Stimulated activated CD8-positive, alpha-beta memory T cell treated with anti-CD3 and anti-CD28 coated beads, Interleukin-4, amount 100 ng/mL, for 48 hours (primary cell): ENCODE measurements around the gene GATAD2A.
A peak's percentile ranks its signal among the peaks of the same experiment; 100 is the strongest.
"Not testable (repeated sequence)": the region's sequence is repeated elsewhere in the genome, so short reads cannot be mapped to it uniquely, and the experiment has no call there.

Experiments used
- DNase-seq: peaks from one replicate; pipeline ENCODE4 v3.0.0-alpha.2; 2020

Gene GATAD2A

GRCh38 chr19:19388568-19389555 lies 16.6 kb upstream of the GATAD2A start:
- DNase-seq = no peak

GRCh38 chr19:19389683-19390082 lies 15.8 kb upstream of the GATAD2A start:
- not testable (repeated sequence) for DNase-seq

DNA sequence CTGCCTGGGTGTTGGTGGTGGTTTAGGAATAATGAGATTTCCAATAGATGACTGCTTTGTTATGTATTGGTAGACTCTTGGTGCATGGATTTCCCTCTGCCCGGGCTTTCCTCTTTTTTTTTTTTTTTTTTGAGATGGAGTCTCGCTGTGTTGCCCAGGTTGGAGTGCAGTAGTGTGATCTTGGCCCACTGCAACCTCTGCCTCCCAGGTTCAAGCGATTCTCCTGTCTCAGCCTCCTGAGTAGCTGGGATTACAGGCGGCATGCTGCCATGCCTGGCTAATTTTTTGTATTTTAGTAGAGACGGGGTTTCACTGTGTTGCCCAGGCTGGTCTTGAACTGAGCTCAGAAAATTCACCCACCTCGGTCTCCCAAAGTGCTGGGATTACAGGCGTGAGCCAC lies 11.1 kb upstream of the GATAD2A start:
- DNase-seq = not testable (repeated sequence)

GRCh38 chr19:19399733-19400433 lies 5.6 kb upstream of the GATAD2A start:
- DNase-seq = no peak

DNA sequence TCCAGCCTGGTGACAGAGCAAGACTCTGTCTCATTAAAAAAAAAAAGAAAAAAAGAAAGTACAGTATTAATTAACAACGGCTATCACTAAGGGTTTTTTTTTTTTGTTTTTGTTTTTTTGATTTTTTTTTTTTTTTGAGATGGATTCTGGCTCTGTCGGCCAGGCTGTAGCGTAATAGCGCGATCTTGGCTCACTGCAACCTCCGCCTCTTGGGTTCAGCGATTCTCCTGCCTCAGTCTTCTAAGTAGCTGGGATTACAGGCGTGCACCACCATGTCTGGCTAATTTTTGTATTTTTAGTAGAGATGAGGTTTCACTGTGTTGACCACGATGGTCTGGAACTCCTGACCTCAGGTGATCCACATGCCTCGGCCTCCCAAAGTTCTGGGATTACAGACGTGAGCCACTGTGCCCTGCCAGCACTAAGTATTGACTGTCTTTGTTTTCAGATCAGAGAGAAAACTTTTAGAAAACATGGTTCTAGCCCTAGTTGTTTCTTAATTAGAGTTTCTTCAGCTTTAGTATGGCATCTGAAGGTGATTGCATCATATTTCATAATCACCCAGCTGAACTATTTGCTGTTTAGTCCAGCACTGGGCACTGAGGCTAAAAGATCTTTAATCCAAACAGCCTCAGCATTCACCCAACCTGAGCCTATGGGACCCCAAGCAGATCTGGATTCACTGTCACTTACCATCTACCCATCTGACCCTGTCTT lies 2.7 kb upstream of the GATAD2A start:
- DNase-seq = no peak

GRCh38 chr19:19403373-19403901 lies 2.0 kb upstream of the GATAD2A start:
- DNase-seq = no peak

DNA sequence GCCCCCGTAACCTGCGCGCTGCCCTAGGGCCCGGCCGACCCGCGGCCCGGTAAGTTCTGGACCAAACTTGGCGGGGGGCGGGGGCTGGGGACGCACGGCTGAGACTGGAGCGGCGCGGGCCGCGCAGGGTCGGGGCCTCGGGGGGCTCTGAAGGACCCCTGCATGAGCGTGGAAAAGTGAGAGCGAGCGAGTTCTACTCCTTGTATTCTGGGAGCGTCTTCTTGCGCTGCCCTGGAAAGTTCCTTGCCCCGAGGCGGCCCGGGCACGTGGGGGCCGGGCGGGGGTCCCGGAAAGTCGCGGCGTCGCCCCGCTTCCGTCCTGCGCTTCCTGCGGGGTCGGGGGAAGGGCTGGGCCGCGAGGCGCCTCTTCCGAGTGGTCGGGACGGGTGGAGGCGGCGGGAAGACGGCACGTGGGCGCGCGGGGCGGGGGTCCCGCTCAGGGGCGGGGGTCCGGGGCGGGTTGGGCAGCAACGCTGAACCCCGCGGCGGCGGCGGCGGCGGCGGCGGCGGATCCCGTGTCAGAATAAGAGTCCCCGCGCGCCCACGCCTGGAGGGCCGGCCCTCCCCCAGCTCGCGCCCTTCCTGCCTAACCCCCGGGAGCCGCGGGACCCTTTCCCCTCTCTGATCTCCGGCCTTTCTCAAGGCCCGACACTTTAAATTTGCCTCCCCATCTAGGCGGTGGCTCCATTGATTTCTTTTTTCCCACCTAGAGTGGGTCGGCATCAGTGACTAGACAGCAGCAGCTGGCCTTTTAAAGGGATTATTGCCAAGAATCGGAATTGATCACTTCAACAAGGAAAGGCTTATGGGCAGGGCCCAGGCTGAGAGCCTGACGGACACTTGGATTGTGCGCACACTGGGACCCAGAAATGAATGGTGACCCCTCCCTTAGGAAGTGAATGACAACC lies 749 bp downstream of the GATAD2A start:
- peak; percentile 73 for DNase-seq

DNA sequence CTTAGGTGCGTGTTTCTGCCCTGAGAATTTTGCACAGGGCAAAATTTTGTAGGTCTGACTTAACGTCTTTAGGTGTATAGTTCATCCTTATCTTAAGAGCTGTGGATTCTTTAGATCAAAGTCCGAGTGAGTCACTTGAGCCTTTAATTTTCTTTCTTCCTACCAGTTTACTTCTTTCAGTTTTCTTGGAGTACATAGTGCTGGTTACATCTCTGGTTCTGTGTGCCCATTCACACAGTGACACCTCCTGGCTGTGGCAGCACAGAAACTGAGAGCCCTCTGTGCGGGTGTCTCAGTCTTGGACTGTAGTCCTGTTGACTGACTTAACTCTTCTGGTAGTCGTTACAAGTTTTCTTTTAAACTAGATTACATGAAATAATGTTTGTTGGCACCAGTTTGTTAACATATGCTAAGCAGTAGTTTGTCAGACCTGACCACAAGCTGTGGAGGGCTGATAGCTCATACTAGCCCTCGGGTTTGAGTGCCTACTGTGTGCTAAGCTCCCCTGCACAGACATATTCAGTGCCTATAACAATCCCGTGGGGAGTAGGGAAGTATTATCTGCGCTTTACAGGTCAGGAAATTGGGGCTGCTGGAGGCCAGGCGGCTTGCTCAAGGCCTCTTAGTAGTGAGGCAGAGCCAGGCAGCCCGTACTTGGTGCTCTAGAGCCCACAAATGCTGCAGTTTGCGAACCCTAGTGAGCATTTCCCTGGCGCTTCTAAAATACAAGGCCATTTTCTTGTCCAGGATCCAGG lies 1.6 kb downstream of the GATAD2A start:
- DNase-seq = peak; percentile 73

DNA sequence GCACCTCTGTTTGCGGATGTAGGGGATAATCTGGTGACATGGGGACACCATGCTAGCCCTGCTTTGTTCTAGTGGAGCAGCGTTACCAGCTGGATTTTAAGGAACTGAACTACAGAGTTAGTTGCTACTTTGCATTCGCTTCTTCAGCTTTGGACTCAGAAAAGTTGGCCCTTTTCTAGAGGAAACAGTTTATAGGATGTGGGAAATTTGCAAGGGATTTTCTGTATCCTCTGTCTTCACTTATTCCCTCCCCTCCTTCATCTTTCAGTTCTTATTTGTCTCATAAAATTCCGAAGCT lies 2.1 kb downstream of the GATAD2A start:
- no peak for DNase-seq

- no peak for DNase-seq
These were observed 3.7 kb downstream of the GATAD2A start for GRCh38 chr19:19409205-19409604.

GRCh38 chr19:19409631-19410030 lies 4.2 kb downstream of the GATAD2A start:
- DNase-seq = no peak

DNA sequence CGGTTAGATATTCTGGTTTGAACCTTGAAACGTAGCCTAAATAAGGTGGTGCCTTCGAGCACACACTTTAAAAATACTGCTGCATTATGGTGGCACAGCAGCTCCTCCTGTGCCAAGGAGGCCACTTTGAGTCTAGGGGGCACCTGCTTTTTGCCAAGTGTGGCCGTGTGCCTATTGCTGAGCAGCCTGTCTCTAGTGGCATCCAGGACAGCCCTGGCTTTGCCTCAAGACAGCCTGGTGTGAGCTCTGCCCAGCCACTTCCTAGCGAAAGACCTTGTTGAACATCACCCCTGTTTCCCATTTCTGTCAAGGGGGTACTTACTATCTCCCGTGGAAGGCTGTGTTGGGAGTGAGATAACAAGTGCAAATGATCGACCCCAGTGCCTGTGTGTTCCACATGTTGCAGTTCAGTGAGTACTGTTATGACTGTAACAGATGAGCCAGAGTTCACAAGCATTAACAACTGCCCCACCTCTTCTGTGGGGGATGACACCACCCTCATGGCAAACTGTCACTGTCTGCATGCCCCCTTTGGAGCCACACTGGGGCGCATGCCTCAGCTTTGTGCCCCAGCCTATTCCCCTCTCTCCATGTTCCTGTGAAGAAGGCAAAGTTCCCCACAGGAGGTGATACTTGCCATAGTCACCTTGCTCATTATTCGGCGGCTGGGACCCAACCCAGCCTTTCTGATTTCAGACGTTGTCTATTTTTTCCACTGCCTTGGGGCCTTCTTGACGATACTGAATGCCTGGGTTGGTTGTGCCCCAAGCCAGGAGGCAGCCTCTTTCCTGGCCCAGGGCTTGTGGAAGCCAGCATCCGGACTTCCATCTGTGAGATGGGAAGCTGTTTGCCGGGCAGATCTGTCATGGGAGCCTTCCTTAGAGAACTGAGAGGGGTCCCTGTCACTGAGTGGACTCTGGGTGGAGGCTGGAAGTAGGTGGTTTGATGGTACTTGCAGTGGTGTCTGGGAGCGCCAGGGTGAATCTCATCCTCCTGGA lies 5.4 kb downstream of the GATAD2A start:
- peak; percentile 59 for DNase-seq

GRCh38 chr19:19416280-19416679 lies 10.8 kb downstream of the GATAD2A start:
- DNase-seq = no peak

DNA sequence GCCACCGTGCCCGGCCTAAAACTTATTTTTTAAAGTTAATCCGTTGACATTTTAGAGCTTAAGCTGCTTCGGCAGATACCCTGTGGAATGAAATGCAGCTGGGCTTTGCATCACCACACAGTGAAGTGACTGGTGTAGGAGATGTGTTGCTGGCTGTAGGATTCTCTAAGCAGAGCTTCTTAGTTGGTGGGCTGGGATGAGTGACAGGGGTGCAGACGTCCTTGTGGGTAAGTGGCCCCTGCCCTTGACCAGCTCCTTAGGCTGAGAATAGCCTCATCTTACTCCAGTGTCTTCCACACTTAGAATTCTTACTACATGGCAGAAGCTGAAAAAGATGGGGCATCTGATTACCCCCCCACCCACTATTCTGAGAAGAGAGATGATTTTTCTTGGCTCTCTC lies 11.6 kb downstream of the GATAD2A start:
- no peak for DNase-seq

DNA sequence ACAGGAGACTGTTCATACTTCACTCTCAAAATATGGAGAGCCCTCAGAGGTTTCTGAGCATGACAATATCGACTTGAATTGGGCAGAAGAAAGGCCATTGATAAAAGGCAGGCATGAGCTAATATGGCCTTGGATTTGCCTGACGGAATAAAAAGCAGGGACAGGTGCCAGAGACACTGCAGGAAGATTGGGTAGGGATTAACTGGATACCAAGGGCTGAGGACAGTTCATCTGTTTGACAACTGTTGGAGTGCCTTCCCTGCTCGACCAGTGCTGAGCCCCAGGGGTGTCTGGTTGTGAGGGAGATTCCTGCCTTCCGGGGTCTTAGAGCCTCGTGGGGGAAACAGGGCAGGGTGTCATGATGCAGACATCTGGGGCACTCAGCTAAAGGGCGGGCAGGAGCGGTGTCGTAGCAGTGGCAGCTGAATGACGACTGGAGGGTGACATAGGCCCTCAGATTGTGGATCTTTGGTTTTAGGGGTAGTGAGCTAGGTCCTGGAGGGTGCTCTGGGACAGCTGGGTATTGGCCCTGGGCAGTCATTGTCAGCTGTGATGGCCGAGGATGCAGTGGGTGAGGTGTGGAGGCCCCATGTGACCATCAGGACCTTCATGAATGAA lies 12.3 kb downstream of the GATAD2A start:
- no peak for DNase-seq

GRCh38 chr19:19418555-19419260 lies 13.2 kb downstream of the GATAD2A start:
- no peak for DNase-seq

GRCh38 chr19:19420570-19421298 lies 15.3 kb downstream of the GATAD2A start:
- peak; percentile 63 for DNase-seq

GRCh38 chr19:19421299-19421696 lies 15.8 kb downstream of the GATAD2A start:
- DNase-seq = no peak
